Hematopoietic multipotent progenitor cell (in vitro differentiated cells): ENCODE results near the gene KRT24. TPM values are rescaled to one million over a fixed set of nuclear protein-coding genes. Genes with fewer than 3 reads are reported as not detected.
A peak's percentile ranks its signal among the peaks of the same experiment; 100 is the strongest.
"Not testable (repeated sequence)": the region's sequence is repeated elsewhere in the genome, so short reads cannot be mapped to it uniquely, and the experiment has no call there.

Source experiments
- DNase-seq, 3 donors: peaks; one replicate each; pipeline ENCODE4 v3.0.0-alpha.2; 2011 to 2015; ENCODE audit warnings: low read depth in 2 of 3, low spot score in 2 of 3
- total RNA-seq: library from RNA; depleted of rRNA; stranded (reverse); fragments of >200 nt; gene quantifications from one replicate; pipeline ENCODE4 v1.2.3, GENCODE V29; 2012

The KRT24 gene
- total RNA-seq, result not detected

- DNase-seq, result no peak
Observed at GRCh38 chr17:40703652-40704051, at the start of gene KRT24. Gene KRT24, minus strand, starts transcription at chr17:40703752. Its CDS starts 59 bp downstream, at chr17:40703693.

GRCh38 chr17:40751065-40751464 is 47.5 kb upstream of the KRT24 start:
- no peak for DNase-seq

- no peak for DNase-seq
Observed at GRCh38 chr17:40750391-40750790, 46.8 kb upstream of the KRT24 start.

GRCh38 chr17:40748666-40749065 is 45.1 kb upstream of the KRT24 start:
- DNase-seq, result not testable (repeated sequence)

GRCh38 chr17:40738553-40738952 is 35.0 kb upstream of the KRT24 start:
- DNase-seq, result no peak

GRCh38 chr17:40735016-40735415 is 31.5 kb upstream of the KRT24 start:
- no peak for DNase-seq

- no peak for DNase-seq
Observed at GRCh38 chr17:40734018-40734417, 30.5 kb upstream of the KRT24 start.

- DNase-seq, result no peak
Observed at GRCh38 chr17:40730970-40731369, 27.4 kb upstream of the KRT24 start.

GRCh38 chr17:40727447-40728231 is 24.1 kb upstream of the KRT24 start:
- no peak for DNase-seq

GRCh38 chr17:40726919-40727318 is 23.4 kb upstream of the KRT24 start:
- DNase-seq, result peak in 1 of 3 donors; percentile 12

GRCh38 chr17:40724656-40725055 is 21.1 kb upstream of the KRT24 start:
- DNase-seq, result no peak

- no peak for DNase-seq
Observed at GRCh38 chr17:40722241-40722640, 18.7 kb upstream of the KRT24 start.

- no peak for DNase-seq
Observed at GRCh38 chr17:40720899-40721298, 17.3 kb upstream of the KRT24 start.

- DNase-seq, result no peak
Observed at GRCh38 chr17:40718930-40719329, 15.4 kb upstream of the KRT24 start.

GRCh38 chr17:40717776-40718175 is 14.2 kb upstream of the KRT24 start:
- no peak for DNase-seq

- no peak for DNase-seq
Observed at GRCh38 chr17:40714473-40714872, 10.9 kb upstream of the KRT24 start.

GRCh38 chr17:40707745-40708144 is 4.2 kb upstream of the KRT24 start:
- no peak for DNase-seq

- no peak for DNase-seq
Observed at GRCh38 chr17:40705584-40705983, 2.0 kb upstream of the KRT24 start.

- no peak for DNase-seq
Observed at GRCh38 chr17:40702271-40702670, 1.3 kb downstream of the KRT24 start.

- no peak for DNase-seq
Observed at GRCh38 chr17:40699853-40700252, 3.7 kb downstream of the KRT24 start.

- no peak for DNase-seq
Observed at GRCh38 chr17:40699371-40699770, 4.2 kb downstream of the KRT24 start.

GRCh38 chr17:40697297-40697696 is 6.3 kb downstream of the KRT24 start:
- no peak for DNase-seq

- DNase-seq, result no peak
Observed at GRCh38 chr17:40696651-40697072, 6.9 kb downstream of the KRT24 start.
